Measurements from ENCODE around the gene RNF26.

Gene RNF26

DNA sequence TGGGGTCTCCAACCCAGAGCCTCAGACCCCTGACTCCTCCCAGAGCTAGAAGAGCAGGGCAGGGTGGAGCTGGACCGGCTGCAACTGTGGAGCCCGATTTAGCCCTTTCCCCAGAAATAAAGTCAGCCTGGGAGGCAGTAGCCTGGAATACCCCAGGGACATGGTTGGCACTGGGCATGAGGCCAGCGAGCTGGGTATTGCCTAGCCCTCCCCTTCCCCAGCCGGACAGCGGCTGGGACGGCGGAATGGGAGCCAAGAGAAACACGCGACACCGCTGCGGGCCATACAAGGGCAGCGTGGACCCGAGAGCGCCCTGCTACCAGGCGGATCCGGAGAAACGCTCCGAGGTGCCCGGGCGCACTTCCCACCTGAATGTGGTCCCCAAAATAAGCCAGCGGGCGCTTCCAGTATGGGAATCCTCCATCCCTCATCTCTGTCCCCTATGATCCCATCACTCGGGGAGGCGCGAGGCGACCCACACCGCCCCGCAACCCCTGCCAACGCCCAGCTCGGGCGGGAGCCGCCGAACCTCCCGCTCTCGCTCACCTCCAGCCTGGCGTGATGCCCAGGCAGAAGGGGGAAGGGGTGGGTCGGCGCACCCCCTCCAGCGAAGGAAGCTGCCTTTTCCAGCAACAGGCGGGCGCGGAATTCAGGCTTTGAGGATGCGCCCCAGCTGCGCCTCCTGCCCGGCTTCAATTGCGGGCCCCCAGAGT, 18.2 kb upstream of the RNF26 start:
- DNase-seq: peak; percentile 75

DNA sequence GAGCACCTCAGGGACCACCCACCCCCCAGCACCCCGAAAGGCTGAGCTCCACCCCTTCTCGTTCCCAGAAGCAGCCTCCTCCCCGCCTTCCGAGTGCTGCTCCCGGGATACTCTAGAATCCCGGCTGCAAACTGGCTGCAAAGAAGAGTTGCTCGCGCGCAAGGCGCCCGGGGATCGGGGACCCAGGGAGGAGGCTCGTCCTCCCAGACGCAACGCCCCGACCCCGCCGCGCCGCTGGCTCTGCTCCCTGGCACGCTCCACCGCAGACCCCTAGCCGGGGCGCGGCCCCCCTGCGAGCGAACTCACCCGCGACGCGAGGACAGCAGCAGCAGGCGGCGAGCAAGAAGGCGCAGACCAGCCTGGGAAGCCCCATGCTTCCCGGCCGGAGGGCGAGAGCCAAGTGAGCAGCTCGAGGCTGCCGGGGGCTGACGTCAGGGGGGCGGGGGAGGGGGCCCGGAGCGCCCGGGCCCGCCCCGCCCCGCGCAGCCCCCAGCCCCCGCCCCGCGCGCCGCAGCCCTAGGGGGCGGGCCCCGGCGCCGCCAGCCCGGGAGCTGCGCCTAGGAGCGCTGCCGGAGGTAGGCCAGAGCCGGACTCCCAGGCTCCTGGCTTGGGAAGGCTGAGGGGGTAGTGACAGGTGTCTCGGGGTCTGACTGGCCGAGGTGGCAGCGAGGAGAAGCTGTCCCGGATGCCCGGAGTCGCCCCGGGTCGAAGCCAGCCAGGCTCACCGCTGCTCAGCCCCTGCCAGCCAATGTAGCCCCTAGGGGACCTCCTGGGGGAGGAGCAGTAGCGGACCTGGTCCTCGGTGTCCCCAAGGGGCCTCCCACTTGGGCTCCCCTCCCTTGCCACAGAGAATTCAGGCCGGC, 17.4 kb upstream of the RNF26 start, which contains the start of gene MCAM:
TSS of gene MCAM (minus strand) at position 402 of the 863 bp plus-strand sequence. CDS start at position 373, 29 bp downstream.
- DNase-seq: peak; percentile 81

DNA sequence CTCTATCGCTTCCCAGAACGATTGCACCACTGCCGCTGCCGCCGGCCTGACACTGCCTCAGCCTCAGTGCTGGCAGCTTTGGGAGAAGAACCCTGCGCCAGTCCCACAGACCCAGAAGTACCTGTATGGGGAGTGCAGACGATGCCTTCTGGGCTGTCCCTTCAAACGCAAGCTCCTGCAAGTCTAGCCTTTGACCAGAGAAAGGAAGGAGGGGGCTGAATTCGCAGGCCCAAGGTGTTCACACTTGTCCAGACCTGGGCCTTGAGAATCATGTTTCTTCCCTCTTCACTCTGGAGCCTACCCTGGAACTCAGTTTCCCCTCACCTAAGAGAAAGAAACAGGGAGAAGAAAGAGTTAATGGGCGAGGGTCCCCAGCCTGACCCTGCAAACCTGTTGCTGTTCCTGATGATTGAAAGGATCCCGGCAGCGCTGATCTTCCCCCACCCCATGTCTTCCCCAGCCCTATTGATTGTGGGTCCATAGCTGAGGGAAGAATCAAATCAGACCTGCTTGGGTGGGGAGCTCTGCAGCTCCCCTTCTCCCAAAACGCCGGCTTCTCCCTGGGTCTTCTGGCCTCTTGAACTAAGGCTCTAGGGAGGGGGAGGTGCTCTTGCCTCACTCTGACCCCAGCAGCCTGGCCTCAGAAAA, 16.6 kb upstream of the RNF26 start:
- DNase-seq: no peak

DNA sequence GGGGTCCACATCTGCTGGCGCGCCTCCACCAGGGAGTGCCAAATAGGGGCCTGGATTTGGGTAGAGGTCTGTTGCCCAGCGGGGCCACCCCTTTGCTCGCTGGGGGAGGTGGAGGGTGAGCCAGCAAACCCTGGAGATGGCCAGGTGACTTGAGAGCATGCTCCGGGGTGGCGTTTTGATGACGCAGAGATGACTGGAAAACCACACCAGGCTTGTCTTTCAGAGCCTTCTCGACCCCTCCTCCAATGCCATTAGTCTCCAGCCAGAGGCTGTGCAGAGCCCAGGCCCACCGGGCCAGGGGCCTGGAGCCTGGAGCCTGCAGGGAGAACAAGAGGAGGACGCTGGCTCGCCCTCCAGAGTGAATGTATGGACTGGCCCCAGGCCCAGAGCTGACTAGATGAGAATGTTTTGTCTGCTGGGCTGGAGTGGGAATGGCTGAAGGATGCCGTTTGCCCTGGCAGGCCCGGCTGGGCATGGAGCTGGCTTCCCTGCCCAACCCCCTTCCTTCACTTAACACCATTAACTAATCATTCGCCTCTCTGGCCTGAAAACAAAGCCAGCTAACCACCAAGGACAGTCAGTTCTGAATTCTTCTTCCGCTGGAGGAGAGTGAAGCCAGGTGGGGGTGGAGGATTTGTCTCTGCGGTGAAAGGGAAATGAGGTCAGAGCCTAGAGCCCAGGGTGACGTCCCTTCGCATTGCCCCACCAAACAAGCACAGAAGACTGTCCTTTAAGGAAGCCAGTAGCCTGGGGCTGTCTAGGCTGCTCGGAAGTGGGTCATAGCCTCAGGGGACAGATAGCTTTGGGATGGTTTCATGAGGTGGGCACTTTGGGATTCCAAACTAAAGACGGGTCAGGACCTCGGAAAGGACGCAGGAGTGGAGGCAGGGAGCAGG, 15.8 kb upstream of the RNF26 start:
- DNase-seq: peak; percentile 76

DNA sequence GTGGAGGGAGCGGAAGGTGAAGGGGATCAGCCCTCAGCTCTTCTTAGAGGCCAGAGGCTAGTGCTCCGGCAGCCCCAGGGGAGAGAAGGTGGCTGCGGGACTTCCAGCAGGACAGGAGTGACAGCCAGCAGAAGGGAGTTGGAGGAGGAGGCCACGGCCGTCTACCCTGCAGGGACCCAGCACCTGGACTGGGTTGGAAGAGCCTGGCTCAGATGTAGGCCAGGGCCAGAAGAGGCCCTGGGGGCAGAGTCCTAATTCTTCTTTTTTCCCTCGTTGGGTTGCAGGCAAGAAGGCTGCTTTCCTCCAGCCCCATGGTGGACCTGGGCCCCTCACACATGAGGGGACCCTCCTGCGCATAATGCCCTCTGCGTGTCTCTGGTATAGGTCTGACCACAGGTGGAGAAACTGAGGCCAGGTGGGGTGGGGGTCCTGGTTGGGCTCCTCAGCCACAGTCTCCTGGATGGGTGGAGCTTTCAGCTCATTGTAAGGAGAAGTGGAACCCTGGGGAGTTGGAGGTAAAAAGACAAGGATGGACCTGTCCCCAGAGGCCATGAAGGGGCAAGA, 15.1 kb upstream of the RNF26 start:
- DNase-seq: no peak

DNA sequence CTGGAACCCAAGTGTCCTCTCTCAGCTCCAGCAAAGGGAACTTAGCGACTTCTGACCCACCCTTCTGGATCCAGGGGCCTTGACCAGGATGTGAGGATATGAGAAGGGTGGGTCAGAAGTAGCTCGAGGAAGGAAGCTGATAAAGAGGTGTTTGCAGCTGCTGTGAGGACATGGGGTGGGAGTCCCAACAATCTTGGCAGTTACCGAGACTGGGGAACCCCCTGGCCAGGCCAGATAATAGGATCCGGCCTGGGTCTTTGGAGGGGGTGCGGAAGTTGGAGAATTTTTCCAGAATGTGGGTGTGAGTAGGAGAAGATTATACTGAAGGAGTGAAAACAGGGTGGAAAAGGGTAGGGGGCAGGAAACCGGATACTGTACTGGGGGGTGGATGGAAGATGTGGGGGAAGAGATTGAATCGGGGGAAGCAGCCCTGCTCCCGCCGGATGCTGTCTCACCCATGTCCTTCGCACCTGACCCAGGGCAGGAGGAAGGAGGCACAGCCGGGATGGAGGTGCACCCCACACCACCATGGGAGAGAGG, 14.6 kb upstream of the RNF26 start:
- no peak for DNase-seq

DNA sequence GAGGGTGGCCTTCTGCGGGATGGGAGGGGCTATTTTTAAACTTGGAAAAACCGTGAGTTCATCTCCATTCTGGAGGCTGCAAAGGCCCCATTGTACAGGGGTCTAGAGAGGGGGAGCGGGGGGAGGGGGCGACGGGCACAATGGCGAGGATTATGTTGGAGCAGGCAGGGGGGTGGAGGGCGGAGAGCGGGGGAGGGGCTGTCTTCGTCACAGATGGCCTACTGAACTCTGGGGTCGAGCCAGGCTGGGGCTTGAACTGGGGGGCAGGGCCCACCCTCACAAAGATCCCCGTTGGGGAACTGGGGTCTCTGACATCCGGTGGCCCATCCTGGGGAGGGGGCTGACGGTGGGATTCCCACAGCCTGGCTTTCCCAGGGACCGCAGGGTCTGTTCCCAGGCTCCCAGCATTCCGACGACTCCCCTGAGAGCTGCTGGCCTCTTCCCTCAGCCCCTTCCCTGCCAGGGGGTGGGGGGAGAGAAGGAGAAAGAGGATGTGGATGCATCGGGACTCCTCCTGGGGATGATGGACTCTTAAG, 14.0 kb upstream of the RNF26 start:
- peak; percentile 75 for DNase-seq

DNA sequence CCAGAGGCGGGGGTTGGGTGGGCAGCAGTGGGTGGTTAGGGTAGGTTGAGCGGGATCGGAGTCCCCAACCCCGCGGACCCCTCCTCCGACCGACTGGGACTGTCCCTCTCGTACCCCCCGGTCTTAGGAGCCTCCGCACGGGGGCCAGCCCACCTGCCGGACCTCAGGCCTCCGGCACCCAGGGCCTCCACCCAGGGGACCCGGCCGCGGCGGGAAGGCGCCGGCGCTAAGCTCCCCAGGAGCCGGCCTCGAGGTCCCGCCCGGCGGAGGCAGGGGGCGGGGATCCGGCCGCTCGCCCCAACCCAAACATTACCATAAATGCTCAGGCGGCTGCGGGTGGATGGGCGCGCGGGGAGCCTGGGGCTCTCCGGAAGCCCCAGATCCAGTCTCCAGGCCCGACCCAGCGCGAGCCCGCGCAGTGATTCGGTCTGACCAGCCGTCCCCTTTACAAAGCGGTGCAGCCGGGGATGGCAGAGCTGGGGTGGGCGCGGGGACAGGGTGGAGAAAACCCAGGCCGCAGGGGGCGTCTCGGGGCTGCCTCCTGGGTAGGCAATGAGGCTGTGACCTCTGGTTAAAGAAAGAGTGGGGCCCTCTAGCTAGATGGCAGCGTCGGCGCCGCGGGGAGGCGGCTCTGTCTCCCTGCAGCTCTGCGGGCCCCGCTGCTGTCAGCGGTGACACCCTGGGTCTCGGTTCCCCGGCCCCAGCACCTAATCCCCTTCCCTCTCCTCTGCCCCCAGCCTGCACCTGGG, 13.4 kb upstream of the RNF26 start:
- DNase-seq: peak; percentile 83

DNA sequence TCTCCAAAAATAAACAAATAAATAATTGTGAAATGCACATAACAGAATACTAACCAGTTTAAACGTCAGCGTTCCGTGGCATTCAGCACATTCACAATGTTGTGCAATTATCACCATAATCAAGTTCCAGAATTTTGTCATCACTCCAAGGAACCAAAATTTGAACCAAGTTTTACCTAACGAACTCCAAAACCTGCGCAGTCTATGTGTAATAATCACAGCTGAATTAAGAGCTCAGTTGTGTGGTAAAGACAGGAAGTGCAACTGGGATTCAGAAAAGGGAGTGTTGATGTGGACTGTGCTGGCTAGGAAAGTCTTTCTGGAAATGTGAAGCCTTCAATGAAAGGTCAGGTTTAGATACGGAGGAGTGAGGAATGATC, 12.0 kb upstream of the RNF26 start:
- DNase-seq: no peak

DNA sequence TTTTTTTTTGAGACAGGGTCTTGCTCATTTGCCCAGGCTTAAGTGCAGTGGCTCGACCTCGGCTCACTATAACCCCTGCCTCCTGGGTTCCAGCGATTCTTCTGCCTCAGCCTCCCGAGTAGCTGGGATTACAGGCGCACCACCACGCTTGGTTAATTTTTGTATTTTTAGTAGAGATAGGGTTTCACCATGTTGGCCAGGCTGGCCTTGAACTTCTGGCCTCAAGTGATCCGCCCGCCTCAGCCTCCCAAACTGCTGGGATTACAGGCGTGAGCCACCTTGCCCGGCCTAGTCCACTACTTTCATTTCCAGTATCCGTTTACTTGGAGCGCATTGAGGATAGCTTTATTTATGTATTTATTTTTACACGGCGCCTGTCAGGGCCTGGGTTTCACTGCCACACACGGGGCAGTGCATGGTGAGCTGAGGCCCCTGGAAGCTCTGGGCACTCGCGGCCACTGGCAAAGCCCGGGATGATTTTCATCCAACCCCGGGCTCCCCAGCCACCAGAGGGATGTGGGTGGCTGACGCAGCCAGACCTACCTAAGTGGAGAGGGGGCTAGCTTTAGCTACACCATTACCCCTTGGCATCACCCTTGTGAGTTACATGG, 11.3 kb upstream of the RNF26 start:
- DNase-seq: no peak

DNA sequence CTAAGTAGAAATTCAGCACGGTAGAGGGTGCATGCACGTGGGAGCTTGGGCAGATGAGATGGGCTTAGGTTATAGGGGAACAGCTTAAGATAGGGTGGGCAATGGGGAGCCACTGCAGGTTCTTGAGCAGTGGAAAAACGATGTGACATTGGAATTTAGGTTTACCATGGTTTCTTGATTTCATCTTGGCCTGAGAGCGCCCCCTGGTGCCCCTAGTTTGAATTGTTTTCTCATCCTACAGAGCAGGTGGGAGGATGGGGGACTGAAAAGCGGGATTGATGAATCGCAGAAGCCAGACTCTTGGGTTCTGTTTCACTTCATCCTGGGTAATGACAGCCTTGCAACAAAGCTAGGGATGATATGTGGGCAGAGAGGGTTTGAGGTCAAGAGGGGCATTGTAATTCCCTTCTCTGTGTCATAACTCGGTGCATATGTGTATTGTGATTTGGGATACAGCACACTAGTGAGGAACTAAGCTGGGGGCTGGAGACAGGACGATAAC, 10.7 kb upstream of the RNF26 start:
- peak; percentile 83 for DNase-seq

DNA sequence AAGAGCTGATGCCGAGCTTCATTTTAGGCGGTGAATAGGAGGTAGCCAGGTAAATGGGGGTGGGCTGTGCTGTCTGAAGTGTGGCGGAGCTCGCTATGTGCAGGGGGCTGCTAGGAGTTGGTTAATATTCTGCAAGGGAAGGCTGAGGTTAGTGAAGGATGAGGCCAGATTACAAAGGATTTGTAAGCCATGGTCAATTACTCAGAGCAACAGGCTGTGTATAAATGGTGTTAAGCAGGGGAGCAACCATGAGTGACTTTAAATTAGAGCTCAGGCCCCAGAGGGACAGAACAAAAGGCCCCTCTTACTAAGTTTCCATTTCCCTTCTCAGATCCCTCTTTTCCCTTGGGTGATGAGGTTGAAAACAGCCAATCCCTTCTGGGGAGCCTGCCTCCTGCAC, 10.1 kb upstream of the RNF26 start:
- DNase-seq: no peak

DNA sequence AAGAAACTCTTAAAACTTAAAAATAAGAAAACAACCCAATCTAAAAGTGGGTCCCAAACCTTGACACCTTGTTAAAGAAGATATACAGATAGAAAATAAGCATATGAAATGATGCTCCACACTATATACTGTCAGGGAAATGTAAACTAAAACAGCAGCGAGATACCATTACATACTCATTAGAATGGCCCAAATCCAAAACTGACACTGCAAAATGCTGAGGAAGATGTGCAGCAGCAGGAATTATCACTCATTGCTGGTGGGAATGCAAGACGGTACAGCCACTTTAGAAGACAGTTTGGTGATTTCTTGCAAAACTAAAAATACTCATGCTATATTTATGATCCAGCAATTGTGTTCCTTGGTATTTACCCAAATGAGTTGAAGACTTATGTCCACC, 5.0 kb upstream of the RNF26 start:
- no peak for DNase-seq

DNA sequence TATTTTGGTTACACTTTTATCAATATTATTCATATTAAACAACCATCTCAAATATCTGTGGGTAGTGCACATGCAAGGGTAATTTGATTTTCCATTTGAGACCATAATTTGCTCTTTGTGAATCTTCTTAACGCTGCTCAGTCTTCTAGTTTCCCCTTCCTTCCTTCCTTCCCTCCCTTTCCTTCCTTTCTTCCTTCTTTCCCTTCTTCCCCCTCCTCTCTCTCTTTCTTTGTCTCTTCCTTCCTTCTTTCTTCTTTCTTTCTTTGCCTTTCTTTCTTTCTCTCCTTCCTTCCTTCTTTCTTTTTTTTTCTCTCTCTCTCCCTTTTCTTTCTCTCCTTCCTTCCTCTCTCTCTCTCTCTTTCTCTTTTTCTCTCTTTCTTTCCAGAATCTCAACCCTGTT, 4.1 kb upstream of the RNF26 start:
- no peak for DNase-seq

DNA sequence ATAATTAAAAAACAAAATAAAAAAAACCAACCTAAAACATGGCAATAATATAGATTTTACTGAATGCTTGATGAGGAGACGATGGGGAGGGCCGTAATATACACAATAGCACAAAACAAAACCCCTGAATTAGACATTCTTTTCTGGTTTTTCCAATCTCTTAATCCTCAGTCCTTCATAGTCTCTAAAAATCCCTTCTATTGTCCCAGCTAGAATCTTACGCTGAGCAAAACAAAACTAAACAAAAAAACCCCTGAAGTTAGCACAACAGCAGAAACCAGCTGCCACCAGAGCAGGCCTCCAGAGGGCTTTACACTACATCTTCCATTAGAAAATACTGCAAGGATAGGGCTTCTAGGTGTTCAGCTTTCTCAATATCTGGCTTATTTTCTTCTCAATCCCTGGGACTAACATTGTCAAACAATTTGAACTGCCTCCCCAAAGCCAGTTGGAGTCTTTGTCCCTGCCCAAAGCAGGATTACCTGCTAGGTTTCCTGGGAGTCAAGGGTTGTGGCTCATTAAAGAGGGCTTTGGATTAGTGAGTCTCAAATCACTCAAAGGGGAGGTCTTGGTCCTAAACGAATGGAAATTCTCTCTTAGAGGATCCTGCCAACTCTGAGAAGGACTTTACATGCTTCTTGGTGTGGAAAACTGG, 2.1 kb upstream of the RNF26 start:
- no peak for DNase-seq

DNA sequence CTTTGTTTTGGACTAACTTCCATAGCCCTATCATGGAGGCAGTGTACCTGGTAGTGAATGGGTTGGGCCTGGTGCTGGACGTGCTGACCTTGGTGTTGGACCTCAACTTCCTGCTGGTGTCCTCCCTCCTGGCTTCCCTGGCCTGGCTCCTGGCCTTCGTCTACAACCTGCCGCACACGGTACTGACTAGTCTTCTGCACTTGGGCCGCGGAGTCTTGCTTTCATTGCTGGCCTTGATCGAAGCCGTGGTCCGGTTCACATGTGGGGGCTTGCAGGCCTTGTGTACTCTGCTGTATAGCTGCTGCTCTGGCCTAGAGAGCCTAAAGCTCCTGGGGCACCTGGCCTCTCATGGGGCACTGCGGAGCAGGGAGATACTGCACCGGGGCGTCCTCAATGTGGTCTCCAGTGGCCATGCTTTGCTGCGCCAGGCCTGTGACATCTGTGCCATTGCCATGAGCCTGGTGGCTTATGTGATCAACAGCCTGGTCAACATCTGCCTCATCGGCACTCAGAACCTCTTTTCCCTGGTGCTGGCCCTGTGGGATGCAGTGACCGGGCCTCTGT, 846 bp downstream of the RNF26 start:
- DNase-seq: peak; percentile 16

DNA sequence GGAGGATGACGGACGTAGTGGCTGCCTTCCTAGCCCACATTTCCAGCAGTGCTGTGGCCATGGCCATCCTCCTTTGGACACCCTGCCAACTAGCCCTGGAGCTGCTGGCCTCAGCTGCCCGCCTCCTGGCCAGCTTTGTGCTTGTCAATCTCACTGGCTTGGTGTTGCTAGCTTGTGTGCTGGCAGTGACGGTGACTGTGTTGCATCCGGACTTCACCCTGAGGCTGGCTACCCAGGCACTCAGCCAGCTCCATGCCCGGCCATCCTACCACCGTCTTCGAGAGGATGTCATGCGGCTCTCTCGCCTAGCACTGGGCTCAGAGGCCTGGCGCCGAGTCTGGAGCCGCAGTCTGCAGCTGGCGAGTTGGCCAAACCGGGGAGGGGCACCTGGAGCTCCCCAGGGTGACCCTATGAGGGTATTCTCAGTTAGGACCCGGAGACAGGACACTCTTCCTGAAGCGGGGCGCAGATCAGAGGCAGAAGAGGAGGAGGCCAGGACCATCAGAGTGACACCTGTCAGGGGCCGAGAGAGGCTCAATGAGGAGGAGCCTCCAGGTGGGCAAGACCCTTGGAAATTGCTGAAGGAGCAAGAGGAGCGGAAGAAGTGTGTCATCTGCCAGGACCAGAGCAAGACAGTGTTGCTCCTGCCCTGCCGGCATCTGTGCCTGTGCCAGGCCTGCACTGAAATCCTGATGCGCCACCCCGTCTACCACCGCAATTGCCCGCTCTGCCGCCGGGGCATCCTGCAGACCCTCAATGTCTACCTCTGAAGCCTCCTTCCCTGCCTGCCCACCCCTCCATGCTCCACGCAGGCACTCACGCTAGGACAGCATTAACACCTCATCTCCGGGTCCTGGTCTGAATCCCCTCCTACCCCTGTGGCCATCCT, 1.6 kb downstream of the RNF26 start:
- DNase-seq: peak; percentile 27

DNA sequence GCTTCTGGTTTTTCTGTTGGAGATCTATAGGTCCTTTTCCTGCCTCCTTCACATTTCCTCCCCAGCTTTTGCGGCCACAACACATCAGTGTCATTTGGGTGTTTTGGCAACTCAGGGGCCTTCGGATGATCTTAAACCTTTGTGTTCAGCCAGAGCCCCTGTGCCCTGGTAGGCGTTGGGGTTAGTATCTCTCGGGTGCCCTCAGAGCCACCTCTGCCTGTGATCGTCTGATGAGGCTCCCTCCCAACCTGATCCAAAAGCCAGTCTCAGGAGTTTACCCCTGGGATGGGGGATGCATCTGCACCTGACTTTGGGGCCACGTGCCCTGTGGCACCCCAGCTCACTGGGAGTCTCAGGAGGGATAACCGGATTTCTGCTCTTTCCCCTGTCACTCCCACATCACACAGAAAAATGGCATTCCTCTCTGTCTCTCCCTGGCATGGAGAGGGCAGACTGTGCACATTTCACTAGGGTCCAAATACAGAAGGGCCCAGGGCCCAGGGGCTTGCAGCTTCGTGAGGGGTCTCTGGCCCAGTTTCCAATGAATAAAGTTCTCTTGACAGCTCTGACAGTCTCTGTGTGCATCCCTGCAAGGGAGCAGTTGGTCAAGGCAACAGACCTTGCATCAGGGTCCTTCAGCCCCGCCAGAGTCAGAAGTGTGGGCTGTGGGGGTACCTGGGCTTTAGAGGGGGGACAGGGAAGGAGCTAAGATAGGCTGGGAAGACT, 2.6 kb downstream of the RNF26 start:
- no peak for DNase-seq
